Central memory CD8-positive, alpha-beta T cell (primary cell): ENCODE results near the gene TRMT61A.

Experiments
- ATAC-seq: fragments of 150-1000 bp; cut with Tn5 transposase; replicated peaks from 2 replicates; pipeline ENCODE4 v1.10.0; 2022; ENCODE audit warnings: mild to moderate bottlenecking, moderate FRiP score, moderate number of reproducible peaks; ENCODE audit not compliant: poor library complexity, severe bottlenecking; ENCODE audit errors: extremely low read depth
- DNase-seq, 2 donors: peaks; one replicate each; pipeline ENCODE4 v3.0.0; 2021; ENCODE audit warnings: low spot score in 2 of 2
- H3K27ac Mint-ChIP-seq: one replicate; pipeline ENCODE4 v1.8.0; 2022; ENCODE audit warnings: low read depth, mild to moderate bottlenecking, moderate library complexity, mixed read lengths
- H3K27me3 Mint-ChIP-seq: one replicate; pipeline ENCODE4 v1.8.0; 2022; ENCODE audit warnings: mixed read lengths
- H3K36me3 Mint-ChIP-seq: one replicate; pipeline ENCODE4 v1.8.0; 2022; ENCODE audit warnings: mild to moderate bottlenecking, moderate library complexity, mixed read lengths; ENCODE audit not compliant: insufficient read depth
- H3K4me1 Mint-ChIP-seq: one replicate; pipeline ENCODE4 v1.8.0; 2022; ENCODE audit warnings: mixed read lengths
- H3K4me3 Mint-ChIP-seq: one replicate; pipeline ENCODE4 v1.8.0; 2022; ENCODE audit warnings: mild to moderate bottlenecking, moderate library complexity, mixed read lengths
- H3K9me3 Mint-ChIP-seq: one replicate; pipeline ENCODE4 v1.8.0; 2022; ENCODE audit warnings: mixed read lengths

TRMT61A gene

GRCh38 chr14:103544388-103545218 lies 15.6 kb downstream of the TRMT61A start:
- ATAC-seq (no peak), DNase-seq (no peak)
- Mint-ChIP-seq H3K4me3 (no peak overlapping the region), H3K27me3 (no peaks in the 10 kb centered on the region), H3K27ac (no peak overlapping the region), H3K36me3 (peaks cover 1% of the 10 kb centered on the region), H3K4me1 (peaks cover 5% of the 10 kb centered on the region), H3K9me3 (no peaks in the 10 kb centered on the region)

GRCh38 chr14:103545219-103545914 lies 16.4 kb downstream of the TRMT61A start:
- Mint-ChIP-seq H3K27me3 (no peaks in the 10 kb centered on the region), H3K9me3 (no peaks in the 10 kb centered on the region), H3K4me1 (peaks cover 5% of the 10 kb centered on the region), H3K4me3 (no peak overlapping the region), H3K36me3 (peaks cover 3% of the 10 kb centered on the region), H3K27ac (no peak overlapping the region)
- no peak for ATAC-seq
- no peak for DNase-seq

- no peak for ATAC-seq
- peaks cover 5% of the 10 kb centered on the region for H3K4me1 Mint-ChIP-seq
- no peaks in the 10 kb centered on the region for H3K27me3 Mint-ChIP-seq
- no peak for DNase-seq
- H3K9me3 Mint-ChIP-seq = no peaks in the 10 kb centered on the region
- H3K36me3 Mint-ChIP-seq = peaks cover 4% of the 10 kb centered on the region
- no peak overlapping the region for H3K4me3 Mint-ChIP-seq
- no peak overlapping the region for H3K27ac Mint-ChIP-seq
Observed at GRCh38 chr14:103545915-103546651, 17.1 kb downstream of the TRMT61A start.

- Mint-ChIP-seq H3K27ac (no peak overlapping the region), H3K27me3 (no peaks in the 10 kb centered on the region), H3K4me1 (peaks cover 10% of the 10 kb centered on the region), H3K4me3 (no peak overlapping the region), H3K9me3 (no peaks in the 10 kb centered on the region), H3K36me3 (peaks cover 4% of the 10 kb centered on the region)
- DNase-seq = peak; percentile 68 to 76
- ATAC-seq = peak; percentile 59
Observed at GRCh38 chr14:103546652-103547454, 17.9 kb downstream of the TRMT61A start.

- H3K27ac Mint-ChIP-seq = no peak overlapping the region
- peaks cover 10% of the 10 kb centered on the region for H3K4me1 Mint-ChIP-seq
- H3K36me3 Mint-ChIP-seq = peaks cover 4% of the 10 kb centered on the region
- no peak for DNase-seq
- no peak overlapping the region for H3K4me3 Mint-ChIP-seq
- no peak for ATAC-seq
- no peaks in the 10 kb centered on the region for H3K27me3 Mint-ChIP-seq
- H3K9me3 Mint-ChIP-seq = no peaks in the 10 kb centered on the region
Observed at GRCh38 chr14:103547455-103547940, 18.5 kb downstream of the TRMT61A start.

GRCh38 chr14:103547941-103548462 lies 19.0 kb downstream of the TRMT61A start:
- Mint-ChIP-seq H3K27ac (peak overlapping the region; percentile 32), H3K27me3 (no peaks in the 10 kb centered on the region), H3K36me3 (peaks cover 4% of the 10 kb centered on the region), H3K4me3 (no peak overlapping the region), H3K9me3 (no peaks in the 10 kb centered on the region), H3K4me1 (peaks cover 10% of the 10 kb centered on the region)
- no peak for DNase-seq
- no peak for ATAC-seq

GRCh38 chr14:103548463-103549351 lies 19.7 kb downstream of the TRMT61A start:
- no peak for ATAC-seq
- H3K4me1 Mint-ChIP-seq = peaks cover 10% of the 10 kb centered on the region
- peak overlapping the region; percentile 32 for H3K27ac Mint-ChIP-seq
- DNase-seq = no peak
- no peaks in the 10 kb centered on the region for H3K9me3 Mint-ChIP-seq
- H3K4me3 Mint-ChIP-seq = no peak overlapping the region
- H3K27me3 Mint-ChIP-seq = no peaks in the 10 kb centered on the region
- peaks cover 6% of the 10 kb centered on the region for H3K36me3 Mint-ChIP-seq

GRCh38 chr14:103549361-103550311 lies 20.6 kb downstream of the TRMT61A start:
- Mint-ChIP-seq H3K27me3 (no peaks in the 10 kb centered on the region), H3K9me3 (no peaks in the 10 kb centered on the region), H3K4me3 (no peak overlapping the region), H3K27ac (no peak overlapping the region), H3K4me1 (peaks cover 10% of the 10 kb centered on the region), H3K36me3 (peaks cover 6% of the 10 kb centered on the region)
- ATAC-seq (no peak), DNase-seq (no peak)

GRCh38 chr14:103550451-103551337 lies 21.7 kb downstream of the TRMT61A start:
- no peaks in the 10 kb centered on the region for H3K27me3 Mint-ChIP-seq
- no peak for DNase-seq
- H3K36me3 Mint-ChIP-seq = peaks cover 9% of the 10 kb centered on the region
- no peak overlapping the region for H3K27ac Mint-ChIP-seq
- no peaks in the 10 kb centered on the region for H3K9me3 Mint-ChIP-seq
- peaks cover 21% of the 10 kb centered on the region for H3K4me1 Mint-ChIP-seq
- ATAC-seq = no peak
- no peak overlapping the region for H3K4me3 Mint-ChIP-seq

- no peaks in the 10 kb centered on the region for H3K9me3 Mint-ChIP-seq
Observed at GRCh38 chr14:103551338-103551762, 22.4 kb downstream of the TRMT61A start.

More at GRCh38 chr14:103551338-103551762, 22.4 kb downstream of the TRMT61A start:
- no peak overlapping the region for H3K4me3 Mint-ChIP-seq
- DNase-seq (no peak), ATAC-seq (no peak)
- H3K36me3 Mint-ChIP-seq = peaks cover 9% of the 10 kb centered on the region
- no peaks in the 10 kb centered on the region for H3K27me3 Mint-ChIP-seq
- H3K4me1 Mint-ChIP-seq = peaks cover 21% of the 10 kb centered on the region
- H3K27ac Mint-ChIP-seq = no peak overlapping the region
